CD4-positive, alpha-beta T cell treated with Interleukin-21 for 1 hour (primary cell): ENCODE measurements around the gene HMCN1.

ENCODE experiments used
- DNase-seq: peaks from one replicate; pipeline ENCODE4 v3.0.0-alpha.2; 2020

HMCN1 gene

DNA sequence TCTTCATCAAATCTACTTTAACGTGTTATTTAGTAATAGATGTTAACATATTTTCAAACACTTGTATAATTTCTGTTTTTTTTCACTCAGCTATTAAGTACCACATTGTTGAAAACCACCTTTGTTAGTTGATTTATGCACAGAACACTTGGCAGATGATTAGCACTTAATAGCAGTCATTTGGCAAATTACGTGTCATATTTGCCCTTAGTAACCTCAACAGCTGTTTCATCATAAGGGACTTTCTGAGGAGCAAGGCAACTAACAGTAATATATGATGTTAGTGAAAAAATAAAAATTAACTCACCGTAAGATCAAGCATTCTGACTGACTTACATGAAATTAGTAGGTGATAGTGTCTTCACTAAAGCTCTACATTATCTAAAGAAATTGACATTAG is 186.4 kb downstream of the HMCN1 start:
- no peak for DNase-seq

DNA sequence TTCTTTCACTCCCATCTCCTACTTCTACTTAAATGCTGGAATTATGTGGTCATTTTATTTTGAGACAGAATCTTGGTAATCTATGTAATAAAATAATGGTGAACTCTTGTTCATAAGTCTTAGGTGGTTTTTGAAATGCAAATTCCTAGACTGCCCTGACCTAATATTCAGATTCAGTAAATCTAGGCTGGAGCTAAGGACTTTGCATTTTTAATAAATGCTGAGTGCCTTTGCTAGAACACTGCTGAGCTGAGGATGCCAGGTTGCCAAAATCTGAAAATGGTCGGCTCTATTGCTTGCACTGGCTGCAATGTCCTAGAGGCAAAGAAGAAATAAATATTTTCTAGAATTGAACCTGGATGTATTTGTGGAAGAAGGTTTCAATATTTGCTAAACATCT is 187.4 kb downstream of the HMCN1 start:
- DNase-seq, result no peak

DNA sequence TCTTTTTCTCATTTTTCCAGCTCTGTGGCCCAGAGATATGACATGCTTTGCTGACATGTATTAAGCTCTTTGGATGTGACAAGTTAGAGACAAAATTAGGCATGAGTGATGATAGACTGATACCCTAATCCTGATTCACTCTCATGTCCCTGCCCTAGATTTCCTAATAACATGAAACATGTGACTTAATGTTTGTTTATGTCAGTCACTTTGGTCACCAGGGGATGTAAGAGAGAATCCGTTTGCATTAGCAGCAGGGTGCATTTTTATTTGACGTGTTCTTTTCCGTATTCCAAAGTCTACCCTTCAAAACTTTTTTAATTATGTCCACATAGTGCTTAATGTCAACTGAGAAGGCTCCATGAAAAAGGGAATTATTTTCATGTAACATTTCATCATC is 192.4 kb downstream of the HMCN1 start:
- no peak for DNase-seq

DNA sequence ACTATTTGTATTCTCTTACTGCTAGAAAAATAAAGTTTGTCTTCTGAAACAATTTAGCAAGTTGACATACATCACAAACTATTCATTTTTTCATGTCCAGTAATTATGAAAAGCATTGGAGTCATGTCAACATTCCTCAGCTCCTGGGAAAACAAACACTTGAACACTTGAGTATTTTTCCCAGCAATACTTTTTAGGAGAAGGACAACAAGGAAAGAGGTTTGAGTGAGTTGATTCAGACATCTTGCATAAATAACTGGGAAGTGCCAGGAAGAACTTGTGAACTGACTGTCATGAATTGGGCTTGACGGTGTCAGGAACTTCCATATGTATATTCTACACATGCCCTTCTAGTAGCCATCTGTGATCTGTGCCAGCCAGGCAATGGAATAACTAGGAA is 195.6 kb downstream of the HMCN1 start:
- DNase-seq, result no peak

DNA sequence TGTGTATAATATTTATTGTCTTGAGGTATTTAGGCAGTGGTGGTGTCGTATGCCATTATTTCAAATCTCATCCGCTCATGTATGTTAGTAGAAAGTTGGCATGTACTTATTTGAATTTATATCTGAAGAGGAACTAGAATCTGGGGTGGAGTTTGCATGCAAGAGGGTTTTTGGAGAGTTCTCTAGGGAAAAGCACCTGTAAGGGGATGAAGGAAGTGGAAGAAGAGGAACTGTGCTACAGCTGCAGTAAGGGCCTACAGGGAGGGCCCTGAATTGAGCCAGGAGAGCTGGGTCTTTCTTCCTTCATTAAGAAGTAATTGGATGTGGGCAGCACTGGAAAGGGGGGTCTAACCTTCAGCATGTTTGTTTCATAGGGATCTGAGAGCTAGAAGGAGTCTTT is 197.2 kb downstream of the HMCN1 start:
- no peak for DNase-seq

DNA sequence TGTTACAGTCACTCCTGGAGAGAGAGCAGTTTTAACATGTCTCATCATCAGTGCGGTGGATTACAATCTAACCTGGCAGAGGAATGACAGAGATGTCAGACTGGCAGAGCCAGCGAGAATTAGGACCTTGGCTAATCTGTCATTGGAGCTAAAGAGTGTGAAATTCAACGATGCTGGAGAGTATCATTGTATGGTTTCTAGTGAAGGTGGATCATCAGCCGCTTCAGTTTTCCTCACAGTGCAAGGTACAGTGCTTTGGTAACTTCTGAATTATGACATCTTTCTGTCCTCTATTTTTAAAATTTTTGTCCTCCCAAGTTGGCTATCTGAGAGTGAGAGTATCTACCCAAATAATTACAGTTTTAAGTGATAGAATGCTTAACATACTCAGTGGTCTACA is 199.4 kb downstream of the HMCN1 start:
- DNase-seq, result no peak

DNA sequence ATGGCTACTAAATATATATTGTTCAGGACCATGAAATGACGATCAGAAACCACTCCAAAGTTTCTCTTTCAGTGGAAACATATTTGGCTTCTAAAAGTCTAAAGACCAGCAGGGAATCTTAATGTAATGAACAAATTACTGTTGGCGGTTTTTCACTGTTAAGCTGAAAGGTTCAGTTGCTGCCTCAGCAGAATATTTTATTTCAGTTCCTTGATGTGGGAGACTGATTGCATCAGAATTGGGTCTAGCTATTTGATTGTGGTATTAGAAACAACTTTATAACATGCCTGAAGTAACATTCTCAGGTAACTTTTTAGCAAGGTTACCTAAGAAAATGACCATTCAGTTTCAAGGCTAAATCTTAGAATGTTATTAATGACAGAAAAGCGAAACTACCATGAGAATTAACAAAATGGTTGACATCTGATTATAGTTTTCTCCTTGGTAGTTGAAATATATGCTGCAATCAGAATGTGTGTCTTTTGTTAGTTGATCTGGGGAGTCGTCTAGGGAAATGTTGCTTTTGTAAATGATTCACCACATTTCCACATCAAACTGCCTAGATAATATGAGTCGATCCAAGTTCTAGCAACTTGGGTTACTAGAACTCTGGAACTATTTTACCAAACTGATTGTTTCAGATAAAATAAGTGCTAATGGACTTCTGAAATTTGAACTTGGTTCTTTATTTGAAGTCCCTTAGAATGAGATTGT is 200.4 kb downstream of the HMCN1 start:
- DNase-seq, result no peak

DNA sequence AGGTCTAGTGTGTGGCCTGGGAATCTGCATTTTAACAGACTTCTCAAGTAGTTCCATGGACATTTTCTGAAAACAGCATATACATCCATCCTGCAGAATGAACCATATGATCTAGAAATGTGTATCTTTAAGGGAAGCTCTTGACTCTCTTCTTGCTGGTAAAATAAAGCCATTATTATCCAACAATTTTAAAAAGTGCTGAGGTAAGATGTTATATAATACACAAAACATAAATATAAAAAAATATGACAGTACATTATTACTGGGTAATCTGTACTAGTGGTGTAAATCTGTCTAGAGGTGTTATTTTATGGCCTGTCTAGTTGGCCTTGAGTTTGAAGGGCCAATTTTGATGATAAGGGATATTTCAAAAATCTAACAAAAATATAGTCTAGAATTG is 201.2 kb downstream of the HMCN1 start:
- DNase-seq, result no peak

DNA sequence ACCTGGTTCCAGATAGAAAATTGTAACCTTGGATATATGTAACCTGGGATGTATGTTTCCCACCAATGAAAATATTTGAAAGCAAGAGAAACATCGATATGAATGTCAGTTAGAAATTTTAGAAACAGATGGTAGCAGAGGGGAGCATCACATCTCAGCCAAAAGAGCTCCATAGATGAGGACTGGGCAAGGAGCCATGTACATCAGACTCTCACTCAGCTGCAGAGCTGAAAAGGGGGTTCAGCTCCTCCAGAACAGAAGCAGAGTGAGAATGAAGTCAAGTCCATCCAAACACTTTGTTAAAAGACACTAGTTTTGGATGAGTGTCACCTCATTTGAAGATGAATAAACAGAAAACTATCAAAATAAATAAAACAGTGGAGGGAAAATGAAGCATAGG is 202.4 kb downstream of the HMCN1 start:
- no peak for DNase-seq

DNA sequence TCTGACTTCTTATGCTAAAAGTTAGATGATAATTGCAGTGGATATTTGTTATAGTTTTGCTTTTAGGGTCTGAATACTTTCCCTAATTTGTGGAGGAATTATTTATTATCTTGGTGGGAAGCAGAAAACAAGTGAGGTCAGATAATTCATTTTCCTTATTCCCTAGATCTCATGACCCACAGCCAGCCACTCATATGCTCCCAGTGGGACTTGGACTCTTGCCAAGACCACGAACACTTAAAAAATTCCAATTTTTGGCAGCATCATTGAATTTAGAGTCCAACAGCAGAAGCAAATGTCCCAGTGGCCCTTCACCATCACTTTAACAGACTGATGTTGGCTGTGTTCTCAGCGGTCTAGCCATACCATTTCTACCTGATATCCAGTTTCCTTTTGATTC is 204.2 kb downstream of the HMCN1 start:
- no peak for DNase-seq

DNA sequence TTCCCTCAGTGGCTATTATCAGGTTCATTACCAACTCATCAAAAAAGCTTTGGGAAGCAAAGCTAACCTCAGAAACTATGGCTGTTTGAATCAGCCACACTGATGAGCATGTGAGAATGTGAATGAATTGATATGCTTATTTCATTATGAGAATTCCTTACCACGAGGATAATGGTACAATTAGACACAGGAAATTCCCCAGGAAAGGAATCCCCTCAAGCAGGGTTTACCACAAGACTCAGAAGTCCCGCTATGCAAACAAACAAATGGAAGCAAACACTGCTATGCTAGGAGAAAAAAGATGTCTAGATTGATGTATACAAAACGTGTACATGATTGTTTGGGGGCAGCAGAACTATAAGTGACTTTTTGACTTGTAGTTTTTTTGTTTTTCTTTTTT is 205.0 kb downstream of the HMCN1 start:
- DNase-seq, result no peak

DNA sequence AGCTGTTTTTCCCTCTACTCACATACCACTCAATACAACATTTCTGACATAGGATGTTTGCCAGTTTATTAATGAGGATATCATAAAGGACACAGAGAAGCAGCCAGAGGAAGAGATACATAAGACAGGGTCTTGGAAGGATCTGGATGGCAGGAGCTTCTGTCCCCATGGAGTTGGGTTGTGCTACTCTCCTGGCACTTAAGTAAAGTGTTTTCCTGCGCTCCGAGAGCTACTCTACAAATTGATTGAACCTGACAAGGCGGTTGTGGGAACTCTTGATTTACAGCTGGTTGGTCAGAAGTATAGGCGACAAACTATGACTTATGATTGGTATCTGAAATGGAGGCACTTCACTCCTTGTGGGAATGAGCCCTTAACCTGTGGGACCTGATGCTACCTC is 208.8 kb downstream of the HMCN1 start:
- no peak for DNase-seq

DNA sequence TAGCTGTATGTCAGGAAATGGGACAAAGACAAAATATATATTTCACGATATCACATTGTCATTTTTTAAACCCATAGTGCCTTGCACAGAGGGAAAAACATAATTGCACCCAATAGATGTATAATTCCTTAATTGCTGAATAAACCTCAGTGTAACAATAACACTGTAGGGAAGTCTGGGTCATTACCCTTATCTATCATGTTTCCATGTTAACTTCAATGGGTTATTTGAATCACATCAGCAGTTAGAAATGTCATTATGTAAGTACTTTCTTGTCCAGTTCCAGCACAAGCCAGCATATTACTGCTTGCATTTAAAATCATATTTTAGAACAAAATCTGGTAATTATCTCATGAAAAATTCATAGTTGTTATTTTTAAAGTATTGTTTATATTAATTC is 222.7 kb downstream of the HMCN1 start:
- DNase-seq, result no peak

DNA sequence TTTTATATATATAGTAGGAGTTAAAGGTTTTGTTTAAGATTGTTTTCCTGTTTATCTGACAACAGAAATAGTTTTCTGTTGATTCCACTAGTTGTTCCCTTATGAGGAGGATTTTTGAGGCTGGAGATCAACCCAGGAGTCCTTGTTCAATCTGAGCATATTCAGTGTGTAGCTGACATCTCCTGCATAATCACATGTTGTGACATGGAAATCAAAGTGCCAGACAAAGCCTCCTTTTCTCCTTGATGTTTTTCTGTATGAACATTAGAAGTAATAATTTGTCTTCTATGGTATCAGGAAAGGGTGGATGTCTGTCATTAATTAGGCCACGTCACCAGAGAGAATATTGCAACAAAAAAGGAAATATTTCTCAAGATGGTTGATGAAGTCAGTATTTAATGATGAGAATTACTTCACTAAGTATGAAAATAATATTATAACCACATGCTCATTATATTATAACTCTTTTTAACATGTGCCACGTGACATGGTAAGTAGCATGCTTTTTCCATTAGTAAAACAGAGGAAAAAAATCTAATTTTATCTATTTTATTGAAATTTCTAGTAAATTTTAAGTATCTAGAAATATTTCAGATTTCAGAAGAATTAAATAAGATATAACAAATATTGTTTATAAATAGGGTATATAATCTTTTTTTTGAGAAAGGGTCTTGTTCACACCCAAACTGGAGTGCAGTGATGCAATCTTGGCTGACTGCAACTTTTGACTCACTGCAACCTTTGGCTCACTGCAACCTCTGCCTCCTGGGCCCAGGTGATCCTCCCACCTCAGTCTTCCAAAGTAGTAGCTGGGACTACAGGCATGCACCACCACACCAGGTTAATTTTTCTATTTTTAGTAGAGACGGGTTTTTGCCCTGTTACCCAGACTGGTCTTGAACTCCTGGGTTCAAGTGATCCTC is 223.5 kb downstream of the HMCN1 start:
- no peak for DNase-seq

DNA sequence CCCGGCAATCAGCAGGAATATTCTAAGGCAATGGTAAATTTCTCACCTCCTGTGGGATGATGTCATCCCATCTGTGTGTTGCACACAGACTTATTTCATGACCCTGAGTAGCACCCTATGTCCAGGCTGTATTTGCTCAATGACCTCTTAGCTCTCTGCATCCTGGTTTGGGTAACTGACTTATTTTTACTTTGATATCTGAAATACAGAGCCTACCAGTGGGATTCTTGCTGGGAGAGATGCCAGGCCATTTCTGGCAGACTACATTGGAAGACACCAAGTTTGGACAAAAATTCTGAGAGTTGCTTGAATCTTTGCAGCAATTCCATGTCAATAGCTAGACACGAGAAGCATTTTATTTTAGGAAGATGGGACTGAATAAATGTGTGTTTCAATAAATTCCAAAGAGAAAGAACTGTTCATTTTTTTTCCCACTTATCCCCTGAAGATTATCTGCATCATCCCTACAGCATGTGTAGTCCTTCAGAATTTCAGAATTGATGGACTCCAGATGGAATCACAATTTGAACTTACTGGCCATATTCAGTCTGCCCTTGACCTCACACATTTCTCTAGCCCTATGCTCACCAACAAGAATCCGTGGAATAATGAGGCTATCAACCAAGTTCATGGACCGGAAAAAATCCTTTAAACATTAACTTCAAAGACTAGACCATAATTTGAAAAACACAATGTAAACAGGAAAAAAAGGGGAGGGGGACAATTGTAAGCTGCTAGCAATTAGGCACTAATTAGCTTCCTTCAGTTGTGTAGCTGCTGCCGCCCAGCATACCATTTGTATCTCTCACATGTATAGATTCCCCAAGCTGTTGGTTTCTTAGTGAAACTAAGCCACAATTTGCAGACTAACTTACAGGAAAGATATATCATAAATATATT is 226.5 kb downstream of the HMCN1 start:
- no peak for DNase-seq

DNA sequence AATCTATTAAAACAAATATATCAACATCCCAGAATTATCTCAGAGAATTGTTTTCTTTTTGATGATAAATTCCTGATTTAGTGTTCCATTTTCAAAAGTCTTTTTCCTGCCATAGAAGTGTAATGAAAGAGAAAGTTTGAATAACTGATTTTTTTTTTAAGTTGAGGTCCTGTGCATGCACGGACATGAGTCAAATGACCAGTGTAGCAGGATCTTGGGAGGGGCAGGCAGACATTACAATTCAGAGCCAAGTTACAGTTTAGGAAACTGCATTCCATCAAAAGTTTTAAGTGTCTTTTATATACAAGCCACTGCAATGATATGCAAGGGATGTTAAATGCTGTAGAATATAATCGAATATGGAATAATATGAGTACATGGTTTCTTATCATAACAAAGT is 227.5 kb downstream of the HMCN1 start:
- DNase-seq, result no peak

DNA sequence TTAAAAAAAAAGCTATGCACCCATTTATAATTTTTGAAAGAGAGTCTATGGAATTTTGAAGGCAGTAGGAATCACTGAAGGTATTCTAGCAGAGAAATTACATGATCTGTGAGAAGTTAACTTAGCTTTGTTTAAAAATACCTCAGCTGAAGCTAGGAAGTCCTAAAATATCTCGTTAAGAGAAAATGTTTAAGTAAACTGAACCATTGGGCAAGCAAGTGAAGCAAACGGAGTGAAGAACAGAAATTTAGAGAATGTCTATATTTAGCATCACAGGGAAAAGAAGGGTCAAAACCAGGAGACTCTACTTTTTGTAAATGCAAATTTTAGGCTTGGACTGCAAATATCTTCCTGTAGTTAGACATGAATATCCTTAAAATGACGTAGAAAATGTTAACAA is 230.8 kb downstream of the HMCN1 start:
- no peak for DNase-seq

DNA sequence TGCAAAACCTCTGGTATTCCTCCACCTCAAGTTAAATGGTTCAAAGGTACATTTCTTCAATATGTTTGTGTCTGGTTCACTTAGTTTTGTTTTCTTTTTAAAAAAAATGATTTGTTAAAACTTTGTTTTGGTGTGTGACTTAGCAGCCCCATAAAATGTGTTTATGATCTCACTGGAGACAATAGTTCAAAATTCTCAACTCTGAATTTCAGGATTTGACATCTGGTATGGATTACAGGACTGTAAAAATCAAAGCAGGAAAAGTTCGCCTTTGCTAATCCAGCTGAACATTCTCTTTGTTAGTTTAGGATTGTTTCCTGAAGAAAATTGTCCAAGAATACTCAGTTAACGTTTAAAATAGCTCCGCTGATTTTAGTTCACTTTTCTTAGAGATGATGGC is 231.7 kb downstream of the HMCN1 start:
- DNase-seq, result no peak

DNA sequence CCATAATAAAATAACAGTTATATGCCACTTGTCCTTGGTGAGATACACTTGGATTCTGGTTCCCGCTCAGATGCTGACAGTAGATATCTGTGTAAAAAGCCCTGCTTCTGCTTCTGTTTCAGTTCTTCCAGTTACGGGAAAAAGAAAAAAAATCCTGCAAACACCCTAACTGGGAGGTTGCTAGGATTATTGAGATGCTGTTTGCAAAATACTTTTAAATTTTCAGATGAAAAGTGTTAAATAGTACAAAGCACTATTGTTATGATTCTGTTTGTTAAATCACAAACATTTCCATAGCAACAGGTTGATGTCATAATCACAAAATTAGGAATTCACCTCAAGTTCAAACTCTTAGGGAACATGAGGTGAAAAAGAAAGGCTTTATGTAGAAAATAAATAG is 232.3 kb downstream of the HMCN1 start:
- DNase-seq, result no peak

DNA sequence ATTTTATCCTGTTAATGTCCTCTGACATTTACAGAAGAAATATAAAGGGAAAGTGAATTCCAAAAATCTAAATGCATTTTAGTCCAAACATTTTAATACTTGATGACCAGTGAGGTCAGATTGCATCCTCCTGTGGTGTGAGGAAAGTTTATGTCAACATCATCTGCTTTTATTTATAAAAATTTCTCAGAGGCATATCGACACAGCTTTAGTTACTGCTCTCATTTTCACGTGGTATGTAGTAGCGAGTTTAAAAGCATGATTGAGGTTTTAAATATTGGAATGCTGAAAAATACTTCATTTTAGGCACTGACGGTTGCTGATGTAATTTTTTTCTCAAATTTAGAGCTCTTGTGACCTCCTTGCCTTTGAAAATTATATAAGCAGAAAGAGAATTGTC is 234.8 kb downstream of the HMCN1 start:
- DNase-seq, result no peak

DNA sequence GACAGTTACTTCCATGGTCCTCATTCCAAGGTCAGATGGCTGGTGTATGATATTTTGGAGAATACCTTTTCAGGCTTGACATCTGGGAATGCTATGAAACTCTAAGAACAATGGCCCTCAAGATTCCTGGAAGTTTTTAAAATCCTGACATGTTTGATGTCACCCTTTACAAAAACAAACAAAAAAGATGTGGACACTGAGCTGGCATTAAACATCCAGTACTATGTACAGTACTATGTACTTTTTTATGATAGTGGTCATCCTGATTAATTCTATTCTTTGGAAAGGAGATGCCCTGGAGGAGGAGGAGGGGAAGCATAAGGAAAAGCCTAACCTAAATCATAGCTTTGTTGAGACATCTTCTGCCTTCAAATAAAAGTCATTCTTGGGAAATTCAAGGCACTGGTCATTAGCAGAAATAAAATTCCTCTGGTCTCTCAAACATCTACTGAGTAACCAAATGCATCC is 235.4 kb downstream of the HMCN1 start:
- DNase-seq, result no peak

DNA sequence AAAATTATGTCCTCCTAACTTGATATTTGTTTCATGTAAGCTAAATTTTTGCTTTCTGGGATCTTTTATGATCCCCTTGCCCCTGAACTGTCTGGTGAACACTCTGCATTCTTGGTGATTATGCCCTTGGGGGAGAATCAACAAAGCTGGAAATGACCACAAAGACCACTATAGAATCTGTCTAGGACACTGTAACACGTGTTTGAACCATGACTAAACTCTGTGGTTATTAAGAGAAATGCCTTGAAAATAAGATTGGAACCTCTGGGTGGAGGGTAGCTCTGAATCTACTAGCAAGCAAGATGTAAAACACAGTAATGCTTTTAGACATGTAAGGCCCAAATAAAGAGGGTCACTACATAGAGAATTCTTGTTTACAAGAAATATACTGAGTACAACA is 237.5 kb downstream of the HMCN1 start:
- DNase-seq, result no peak

DNA sequence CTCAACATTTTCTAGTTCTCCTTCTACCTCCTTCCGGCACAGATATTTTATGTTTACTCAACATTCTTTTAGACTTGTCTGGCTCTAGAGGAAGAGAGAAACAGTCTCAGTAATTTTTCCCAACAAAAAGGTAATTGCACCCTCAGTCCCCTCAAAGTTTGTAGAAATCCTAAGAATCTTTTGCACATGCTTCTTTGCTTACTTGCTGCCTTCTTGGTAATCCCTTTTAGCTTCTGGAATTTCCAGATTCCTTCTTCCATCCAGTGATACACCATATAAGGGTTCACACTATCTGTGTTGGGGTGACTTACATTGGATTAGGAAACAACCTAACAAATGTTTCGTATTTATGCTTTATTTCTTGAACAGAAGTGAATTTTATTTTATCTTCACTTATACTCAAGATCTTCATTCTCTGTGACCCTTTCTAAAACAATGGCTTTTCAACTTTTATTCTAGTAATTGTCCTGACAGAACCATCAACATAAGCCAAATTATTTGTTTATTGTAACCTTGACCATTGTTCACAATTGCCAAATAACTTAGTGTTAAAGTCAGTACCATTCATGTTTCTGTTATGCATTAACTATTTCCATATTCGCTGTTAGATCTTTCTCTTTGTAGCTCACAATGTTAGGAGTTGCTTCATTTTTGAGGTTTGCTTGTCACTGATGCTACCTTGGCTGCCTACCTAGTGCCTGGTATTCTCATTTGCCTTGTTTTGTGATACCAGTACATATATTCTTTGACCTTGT is 238.1 kb downstream of the HMCN1 start:
- no peak for DNase-seq
